GM18867 (cell line): ENCODE data around the gene VWA3A.
"Not testable (repeated sequence)": the region's sequence is repeated elsewhere in the genome, so short reads cannot be mapped to it uniquely, and the experiment has no call there.

Source experiments
- ATAC-seq: cut with Tn5 transposase; IDR thresholded peaks from one replicate; pipeline ENCODE4 v1.9.1; 2021; ENCODE audit warnings: mild to moderate bottlenecking, moderate library complexity; ENCODE audit not compliant: unreplicated experiment

Gene VWA3A

GRCh38 chr16:22088642-22089041 lies 3.7 kb upstream of the VWA3A start:
- no peak for ATAC-seq

- ATAC-seq = no peak
Observed at GRCh38 chr16:22089910-22090309, 2.4 kb upstream of the VWA3A start.

- no peak for ATAC-seq
Observed at GRCh38 chr16:22091721-22092120, 620 bp upstream of the VWA3A start.

- no peak for ATAC-seq
Observed at GRCh38 chr16:22093331-22093730, 990 bp downstream of the VWA3A start.

- no peak for ATAC-seq
Observed at GRCh38 chr16:22093996-22094395, 1.7 kb downstream of the VWA3A start.

GRCh38 chr16:22098405-22099255 lies 6.3 kb downstream of the VWA3A start:
- no peak for ATAC-seq

GRCh38 chr16:22099256-22099975 lies 7.1 kb downstream of the VWA3A start:
- ATAC-seq = no peak

- ATAC-seq = no peak
Observed at GRCh38 chr16:22103441-22103840, 11.1 kb downstream of the VWA3A start.

GRCh38 chr16:22109258-22109898 lies 17.0 kb downstream of the VWA3A start:
- no peak for ATAC-seq

- not testable (repeated sequence) for ATAC-seq
Observed at GRCh38 chr16:22111629-22112028, 19.3 kb downstream of the VWA3A start.

GRCh38 chr16:22116095-22116700 lies 23.9 kb downstream of the VWA3A start:
- ATAC-seq = no peak

GRCh38 chr16:22117609-22118008 lies 25.3 kb downstream of the VWA3A start:
- no peak for ATAC-seq

GRCh38 chr16:22120440-22120839 lies 28.1 kb downstream of the VWA3A start:
- no peak for ATAC-seq

GRCh38 chr16:22122239-22122638 lies 29.9 kb downstream of the VWA3A start:
- ATAC-seq = no peak

GRCh38 chr16:22123146-22123545 lies 30.8 kb downstream of the VWA3A start:
- ATAC-seq = no peak

GRCh38 chr16:22123759-22124490 lies 31.6 kb downstream of the VWA3A start:
- no peak for ATAC-seq

- ATAC-seq = no peak
Observed at GRCh38 chr16:22124583-22125284, 32.4 kb downstream of the VWA3A start.

GRCh38 chr16:22126037-22126558 lies 33.8 kb downstream of the VWA3A start:
- no peak for ATAC-seq

GRCh38 chr16:22128537-22128936 lies 36.2 kb downstream of the VWA3A start:
- not testable (repeated sequence) for ATAC-seq

GRCh38 chr16:22130528-22130927 lies 38.2 kb downstream of the VWA3A start:
- ATAC-seq = no peak
